Tibial nerve (tissue), 4 donors: ENCODE results near the gene RIOX2.

Experiments
- EP300 ChIP-seq, 2 donors: sonication (generic); formaldehyde crosslinking; IDR thresholded peaks; one replicate each; pipeline ENCODE4 v1.6.1; 2017; ENCODE audit warnings: antibody characterized with exemption in 2 of 2, mild to moderate bottlenecking in 1 of 2
- POLR2A ChIP-seq, 2 donors: fragments of 450-650 bp; IDR thresholded peaks; one replicate each; pipeline ENCODE4 v1.6.1; 2017; ENCODE audit warnings: antibody characterized with exemption in 2 of 2, mild to moderate bottlenecking in 2 of 2, moderate library complexity in 2 of 2
- TF ChIP-seq, protein P1 (sequence below), 5 experiments: fragments of 200-600 bp in 3 of 5; fragments of 450-650 bp in 2 of 5; sonication (generic) in 3 of 5; IDR thresholded peaks; one replicate each; pipeline ENCODE4 v1.5.1; 2016 to 2019; ENCODE audit warnings: antibody characterized with exemption in 5 of 5, mild to moderate bottlenecking in 3 of 5, moderate library complexity in 2 of 5

DNA sequence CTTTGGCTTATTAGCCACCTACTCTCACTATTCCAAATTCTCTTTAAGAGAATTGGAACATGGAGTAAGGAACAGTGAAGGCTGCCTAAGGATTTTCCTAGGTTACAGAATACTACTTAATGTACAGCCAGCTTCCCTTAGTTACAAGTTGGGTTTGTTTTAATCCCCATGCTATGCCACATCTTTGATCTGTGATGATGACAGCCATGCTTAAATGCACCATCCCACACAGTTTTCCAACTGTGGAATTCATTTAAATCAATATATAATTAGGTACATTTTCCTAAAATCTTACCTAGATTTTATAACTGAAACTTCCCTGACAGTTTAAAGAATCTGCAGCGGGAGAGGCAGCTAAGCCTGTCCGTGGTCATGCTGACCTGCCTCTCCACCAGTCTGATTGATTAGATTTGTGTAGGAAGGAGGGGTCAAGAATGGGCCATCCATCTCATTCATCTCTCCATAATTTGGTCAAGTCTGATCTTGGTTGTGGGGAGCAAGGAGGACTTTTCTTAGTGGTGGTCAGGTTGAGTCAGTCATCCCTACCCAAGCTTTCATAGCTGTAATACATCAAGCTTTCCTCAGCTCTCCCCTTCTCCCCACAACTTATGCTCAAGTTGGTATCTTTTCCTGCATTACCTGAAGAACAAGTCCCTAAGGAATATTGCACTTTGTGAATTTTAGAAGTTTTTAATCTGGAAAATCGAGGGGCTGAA, 37.1 kb downstream of the RIOX2 start:
- TF ChIP-seq, protein P1, sequence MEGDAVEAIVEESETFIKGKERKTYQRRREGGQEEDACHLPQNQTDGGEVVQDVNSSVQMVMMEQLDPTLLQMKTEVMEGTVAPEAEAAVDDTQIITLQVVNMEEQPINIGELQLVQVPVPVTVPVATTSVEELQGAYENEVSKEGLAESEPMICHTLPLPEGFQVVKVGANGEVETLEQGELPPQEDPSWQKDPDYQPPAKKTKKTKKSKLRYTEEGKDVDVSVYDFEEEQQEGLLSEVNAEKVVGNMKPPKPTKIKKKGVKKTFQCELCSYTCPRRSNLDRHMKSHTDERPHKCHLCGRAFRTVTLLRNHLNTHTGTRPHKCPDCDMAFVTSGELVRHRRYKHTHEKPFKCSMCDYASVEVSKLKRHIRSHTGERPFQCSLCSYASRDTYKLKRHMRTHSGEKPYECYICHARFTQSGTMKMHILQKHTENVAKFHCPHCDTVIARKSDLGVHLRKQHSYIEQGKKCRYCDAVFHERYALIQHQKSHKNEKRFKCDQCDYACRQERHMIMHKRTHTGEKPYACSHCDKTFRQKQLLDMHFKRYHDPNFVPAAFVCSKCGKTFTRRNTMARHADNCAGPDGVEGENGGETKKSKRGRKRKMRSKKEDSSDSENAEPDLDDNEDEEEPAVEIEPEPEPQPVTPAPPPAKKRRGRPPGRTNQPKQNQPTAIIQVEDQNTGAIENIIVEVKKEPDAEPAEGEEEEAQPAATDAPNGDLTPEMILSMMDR (IDR thresholded peaks at IDR 0.05): no peak
- no peak for TF ChIP-seq POLR2A (IDR thresholded peaks at IDR 0.05)
- TF ChIP-seq EP300 (IDR thresholded peaks at IDR 0.05): no peak
